ENCODE measurements around the gene JOSD1.

Gene JOSD1

DNA sequence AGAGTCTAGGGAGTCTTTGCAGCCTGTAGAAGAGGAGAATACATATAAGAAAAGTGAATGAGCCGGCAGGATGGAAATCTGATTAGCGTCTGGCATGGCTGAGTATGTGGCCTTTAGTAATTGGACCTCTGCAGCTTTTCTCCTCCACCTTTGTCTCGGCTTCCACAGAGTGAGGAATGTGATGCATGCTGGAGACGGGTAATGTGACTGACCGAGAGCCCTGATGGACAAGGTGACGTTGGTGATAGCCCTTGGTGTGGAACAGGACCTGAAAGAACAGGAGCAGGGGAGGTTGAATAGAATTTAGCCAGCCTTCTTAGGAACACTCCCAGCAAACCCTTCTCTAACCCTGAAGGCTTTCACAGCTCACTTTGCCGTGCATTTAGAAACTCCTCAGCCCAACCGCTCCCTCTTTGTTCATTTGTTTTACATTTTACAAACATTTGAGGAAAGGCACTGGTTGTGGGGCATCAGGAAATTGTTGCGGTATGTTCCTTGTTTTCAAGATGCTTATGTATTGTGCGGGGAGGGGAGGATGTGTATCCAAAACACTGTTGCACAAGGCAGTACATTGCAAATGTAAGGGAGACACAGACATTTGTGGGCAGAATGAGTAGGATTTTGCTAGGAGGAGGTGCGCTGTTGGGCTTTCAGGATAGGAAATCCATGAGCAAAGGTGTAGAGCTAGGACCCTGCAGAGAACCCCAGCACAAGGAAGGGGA lies 11.9 kb upstream of the JOSD1 start:
- DNase-seq (ENCODE audit: low spot score): no peak

DNA sequence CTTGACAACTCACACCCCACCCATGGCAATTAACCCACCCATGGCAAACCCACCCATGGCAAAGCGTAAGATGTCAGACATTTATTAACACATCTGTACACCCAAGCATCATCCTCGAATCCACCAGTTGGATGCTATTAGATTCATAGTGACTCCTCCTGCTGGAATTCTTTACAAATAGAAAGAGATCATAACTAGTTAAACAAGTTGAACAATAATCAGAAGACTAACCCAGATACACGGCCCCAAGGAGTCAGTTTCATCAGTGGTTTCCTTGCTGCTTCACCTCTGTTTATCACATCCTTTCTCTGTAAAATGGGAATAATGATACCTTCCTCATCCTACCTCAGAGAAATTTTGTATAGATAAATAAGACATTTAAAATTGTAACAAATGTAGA lies 10.1 kb upstream of the JOSD1 start:
- DNase-seq (ENCODE audit: low spot score): no peak

DNA sequence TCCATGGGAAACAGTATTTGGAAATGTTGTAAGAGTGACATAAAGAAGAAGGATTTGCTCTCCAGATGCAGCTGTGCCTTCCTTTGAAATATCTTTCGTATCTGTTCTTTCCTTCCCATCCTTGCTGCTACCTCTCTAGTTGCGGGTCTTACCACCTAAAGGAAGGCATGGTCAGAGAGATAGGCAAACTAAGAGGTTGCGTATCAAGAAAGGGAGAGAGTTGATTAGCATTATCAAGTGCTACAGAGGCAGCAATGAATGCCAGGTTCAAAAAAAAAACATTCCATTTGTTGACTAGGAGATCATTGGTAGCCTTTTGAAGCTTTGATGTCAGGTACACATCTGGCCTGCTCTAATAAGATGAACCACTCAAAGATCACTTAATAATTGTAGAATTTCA lies 9.6 kb upstream of the JOSD1 start:
- no peak for DNase-seq (ENCODE audit: low spot score)

DNA sequence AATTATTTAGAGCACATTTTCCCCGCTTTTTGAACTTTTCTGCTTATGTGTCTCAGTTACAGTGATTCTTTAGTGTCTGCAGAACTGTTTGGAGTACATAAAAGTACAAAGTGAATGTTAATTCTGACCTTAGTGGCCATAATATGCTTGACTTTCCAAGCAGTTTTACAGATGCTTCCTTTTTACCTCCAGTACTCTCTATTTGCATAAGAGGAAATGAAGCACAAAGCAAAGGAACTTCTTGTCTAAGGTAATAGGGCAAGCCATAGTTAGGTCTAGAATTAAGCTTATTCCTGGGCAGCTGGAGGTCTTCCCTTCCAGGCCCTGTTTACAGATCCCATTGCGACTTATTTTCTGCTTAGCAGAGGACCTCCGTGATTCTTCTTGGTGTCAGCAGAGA lies 8.6 kb upstream of the JOSD1 start:
- DNase-seq (ENCODE audit: low spot score): no peak

DNA sequence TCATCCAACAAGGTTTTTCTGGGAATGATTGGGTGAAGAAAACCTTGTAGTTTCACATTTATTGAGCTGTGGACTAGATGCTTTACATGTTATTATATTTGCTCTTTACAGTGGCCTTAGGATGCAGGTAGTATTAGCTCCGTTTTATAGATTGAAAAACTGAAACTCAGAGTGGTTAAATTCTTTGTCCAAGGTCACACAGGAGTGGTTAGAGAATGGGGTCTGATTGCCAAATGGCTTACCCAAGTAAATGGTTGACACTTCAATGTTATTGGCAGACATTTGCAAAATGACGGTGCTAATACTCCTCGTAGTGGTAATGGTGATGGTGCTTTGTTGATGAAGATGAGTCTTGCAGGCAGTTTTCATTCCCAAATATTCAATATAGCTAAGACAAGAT lies 7.2 kb upstream of the JOSD1 start:
- no peak for DNase-seq (ENCODE audit: low spot score)

DNA sequence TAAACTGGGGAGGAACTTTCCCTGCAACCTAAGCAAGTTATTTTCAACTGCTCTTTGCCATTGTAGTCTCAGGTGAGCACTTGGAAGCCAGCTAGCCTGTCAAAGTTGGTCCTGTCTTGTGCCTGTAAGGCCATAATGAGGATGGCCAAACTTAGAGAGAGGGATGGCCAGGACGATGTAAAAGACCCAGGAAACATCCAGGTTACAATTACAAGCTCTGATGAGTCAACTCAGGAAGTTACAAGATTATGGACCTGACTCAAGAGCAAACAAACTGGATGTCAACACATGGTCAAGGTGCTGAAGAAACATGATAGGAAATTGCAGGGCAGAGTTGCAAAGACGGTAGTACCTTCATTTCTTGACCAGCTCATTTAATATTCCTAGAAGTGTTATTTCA lies 6.6 kb upstream of the JOSD1 start:
- peak; percentile 90 for DNase-seq (ENCODE audit: low spot score)

DNA sequence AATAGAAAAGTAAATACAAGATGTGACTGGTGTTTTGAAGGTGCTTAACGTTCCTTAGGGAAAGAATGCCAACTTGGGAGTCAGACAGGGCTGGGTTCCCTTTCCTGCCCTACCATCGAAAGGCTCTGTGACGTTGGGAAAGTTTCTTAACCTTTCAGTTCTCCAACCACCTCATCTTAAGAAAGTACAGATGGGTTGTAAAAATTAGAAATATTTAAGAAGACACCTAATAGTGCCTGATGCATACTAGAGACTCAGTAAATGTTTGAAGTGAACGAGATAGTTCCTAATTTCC lies 6.1 kb upstream of the JOSD1 start:
- peak; percentile 41 for DNase-seq (ENCODE audit: low spot score)

DNA sequence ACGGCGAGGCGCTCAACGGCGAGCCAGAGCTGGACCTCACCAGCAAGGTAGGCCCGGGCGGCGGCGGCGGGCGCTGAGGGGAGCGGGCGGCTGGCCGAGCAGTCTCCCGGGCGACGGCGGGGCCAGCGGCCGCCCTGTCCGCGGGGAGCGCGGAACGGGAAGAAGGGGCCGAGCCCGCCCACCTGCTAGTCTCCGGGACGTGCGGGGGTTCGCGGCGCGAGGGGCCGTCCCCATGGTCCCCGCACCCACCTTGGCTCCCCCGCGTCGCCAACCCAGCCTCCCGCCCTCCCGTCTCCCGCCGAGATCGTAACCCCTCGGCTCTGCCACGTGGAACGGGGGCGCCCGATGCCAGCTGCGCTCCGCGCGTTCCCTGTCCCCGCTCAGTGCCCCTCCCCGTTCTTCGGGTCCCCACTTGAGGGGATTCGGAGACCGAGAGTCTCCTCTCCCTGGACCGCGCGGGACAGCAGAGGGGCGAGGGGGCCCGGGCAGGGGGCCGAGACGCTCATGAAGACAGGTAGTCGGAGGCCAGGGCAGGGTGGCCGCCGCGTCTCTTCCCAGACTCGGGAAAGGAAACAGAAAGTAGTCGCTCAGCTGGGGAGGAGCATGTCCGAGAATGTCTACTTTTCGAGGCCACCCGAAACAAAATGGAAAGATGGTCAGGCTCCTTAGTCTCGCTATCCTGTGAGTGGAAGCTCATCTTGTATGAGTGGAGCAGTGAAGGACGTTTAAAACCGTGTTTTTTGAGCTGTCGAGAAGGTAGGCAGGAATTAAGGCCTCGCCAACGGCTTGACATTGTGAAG lies 5.6 kb upstream of the JOSD1 start:
- peak; percentile 28 for DNase-seq (ENCODE audit: low spot score)

DNA sequence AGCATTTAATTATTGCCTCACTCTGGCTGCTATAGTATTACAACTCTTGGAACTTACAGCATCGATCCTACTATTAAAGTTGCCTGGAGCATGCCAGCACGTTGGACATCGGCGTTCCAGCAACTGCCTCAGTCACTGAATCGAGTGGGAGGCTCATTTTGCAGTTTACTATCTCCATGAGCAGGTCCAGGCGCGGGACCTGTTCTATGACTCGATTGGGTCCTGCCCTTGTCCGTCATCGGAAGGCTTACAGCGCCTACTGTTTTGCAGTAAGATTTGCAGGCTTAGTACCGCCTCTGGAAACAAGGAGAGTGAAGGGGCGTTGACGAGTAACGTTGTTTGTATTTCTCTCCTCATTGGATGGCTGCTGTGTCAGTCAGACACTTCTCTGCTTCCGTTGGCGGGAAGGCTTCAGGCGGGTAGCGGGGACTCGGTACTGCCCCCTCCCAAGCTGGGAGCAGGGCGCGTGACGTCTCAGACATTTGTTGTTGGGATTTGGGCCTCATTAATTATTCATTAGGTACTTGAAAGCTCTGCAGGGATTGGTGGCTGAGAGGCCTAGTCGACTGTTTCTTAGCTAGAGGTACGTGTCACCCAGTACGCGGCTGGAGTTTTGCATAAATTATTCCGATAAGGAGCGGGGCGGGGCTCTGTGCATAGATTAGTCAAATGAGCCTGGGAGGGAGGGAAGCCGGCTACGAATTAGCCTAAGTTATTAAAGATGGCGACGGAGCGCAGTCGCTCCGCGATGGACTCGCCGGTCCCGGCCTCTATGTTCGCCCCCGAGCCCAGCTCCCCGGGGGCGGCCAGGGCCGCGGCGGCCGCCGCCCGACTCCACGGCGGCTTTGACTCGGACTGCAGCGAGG lies 4.7 kb upstream of the JOSD1 start, which contains the start of gene GTPBP1:
GTPBP1 (plus strand) TSS at position 710 of the 866 bp plus-strand sequence; CDS start at position 722, 12 bp downstream.
- peak; percentile 100 for DNase-seq (ENCODE audit: low spot score)

DNA sequence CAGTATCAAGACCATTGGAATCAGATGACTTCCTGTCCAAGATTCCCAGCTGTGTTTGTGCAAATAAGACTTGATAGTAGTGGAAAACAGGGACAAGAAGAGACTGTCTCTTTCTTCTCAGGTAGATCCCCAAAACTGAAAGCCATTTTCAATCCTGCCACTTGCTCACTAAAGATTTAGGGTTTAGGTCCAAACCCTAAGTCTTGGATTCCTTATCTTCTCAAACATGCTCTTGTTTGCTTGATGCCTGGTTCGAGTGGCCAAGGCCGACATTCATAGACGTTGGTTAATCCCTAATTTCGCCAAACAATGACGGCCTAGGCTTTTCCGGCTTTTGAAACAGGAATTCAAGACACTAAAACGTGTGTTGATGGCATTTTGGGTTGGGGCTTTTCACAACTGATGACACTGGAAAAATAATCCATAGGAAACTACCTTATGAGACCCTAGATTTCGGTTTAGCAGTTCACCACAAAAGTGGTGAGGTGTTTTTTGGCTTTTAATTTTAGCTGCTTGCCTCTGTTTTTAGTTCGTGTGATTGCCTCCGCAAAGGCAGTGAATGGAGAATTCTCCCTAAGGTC lies 4.0 kb upstream of the JOSD1 start:
- no peak for DNase-seq (ENCODE audit: low spot score)

DNA sequence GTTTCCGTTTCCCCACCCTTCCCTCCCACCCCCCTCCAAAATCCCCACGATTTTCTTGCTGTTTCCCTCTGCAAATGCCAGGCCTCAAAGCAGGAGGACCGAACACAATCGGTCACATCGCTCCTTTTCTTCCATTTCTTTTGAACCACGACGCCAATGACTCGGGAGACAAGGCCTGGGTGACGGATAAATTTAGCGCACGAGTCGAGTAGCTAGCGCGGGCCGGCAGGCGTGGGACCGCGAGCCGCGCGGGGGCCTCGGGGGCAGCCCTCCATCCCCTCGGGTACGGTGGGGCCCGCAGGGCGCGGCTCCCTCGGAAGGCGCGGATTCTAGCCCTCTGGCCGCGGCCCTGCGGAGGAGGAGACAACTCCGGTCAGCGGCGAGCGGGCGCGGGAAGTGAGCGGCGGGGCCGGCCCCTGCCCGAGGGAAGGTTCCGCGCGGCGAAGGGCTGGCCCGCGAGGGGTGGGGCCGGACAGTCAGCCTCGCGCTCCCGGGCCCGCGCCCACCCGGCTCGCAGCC lies 414 bp downstream of the JOSD1 start:
- DNase-seq (ENCODE audit: low spot score): peak; percentile 56

DNA sequence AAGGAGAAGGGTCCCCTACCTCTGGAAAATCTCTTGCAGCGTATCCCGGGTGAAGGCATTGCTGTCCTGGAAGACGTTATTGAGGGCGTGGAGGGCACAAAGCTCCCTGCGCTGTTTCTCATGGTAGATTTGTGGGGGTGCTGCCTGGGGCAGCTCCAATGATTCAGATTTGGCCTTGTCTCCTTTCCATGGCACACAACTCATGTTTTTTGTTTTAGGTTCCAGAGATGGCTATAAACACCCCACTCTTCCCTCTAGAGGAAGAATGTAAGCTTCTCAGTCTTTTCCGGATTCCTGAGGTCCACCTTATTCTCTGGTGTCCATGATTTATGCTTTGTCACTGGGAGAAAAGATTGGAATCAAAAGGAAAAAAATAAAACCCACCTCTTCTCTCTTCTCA lies 959 bp downstream of the JOSD1 start:
- DNase-seq (ENCODE audit: low spot score): peak; percentile 77

DNA sequence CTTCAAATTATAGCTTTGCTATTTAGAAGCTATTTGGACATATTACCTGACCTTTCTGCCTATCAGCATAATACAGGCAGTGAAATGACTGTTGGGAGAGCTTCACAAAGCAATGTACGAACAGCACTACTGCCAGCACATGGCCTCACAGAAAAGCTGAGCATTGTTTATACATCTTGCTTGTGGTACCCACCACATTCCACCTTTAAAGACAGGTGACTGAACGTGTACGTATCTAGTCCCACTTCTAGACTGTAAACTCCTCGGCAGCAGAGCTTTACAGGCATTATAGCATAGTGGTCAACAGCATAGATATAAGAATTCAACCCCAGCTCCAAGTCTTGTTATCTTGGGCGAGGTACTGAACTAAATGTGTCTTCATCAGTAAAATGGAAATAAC lies 1.6 kb downstream of the JOSD1 start:
- no peak for DNase-seq (ENCODE audit: low spot score)

DNA sequence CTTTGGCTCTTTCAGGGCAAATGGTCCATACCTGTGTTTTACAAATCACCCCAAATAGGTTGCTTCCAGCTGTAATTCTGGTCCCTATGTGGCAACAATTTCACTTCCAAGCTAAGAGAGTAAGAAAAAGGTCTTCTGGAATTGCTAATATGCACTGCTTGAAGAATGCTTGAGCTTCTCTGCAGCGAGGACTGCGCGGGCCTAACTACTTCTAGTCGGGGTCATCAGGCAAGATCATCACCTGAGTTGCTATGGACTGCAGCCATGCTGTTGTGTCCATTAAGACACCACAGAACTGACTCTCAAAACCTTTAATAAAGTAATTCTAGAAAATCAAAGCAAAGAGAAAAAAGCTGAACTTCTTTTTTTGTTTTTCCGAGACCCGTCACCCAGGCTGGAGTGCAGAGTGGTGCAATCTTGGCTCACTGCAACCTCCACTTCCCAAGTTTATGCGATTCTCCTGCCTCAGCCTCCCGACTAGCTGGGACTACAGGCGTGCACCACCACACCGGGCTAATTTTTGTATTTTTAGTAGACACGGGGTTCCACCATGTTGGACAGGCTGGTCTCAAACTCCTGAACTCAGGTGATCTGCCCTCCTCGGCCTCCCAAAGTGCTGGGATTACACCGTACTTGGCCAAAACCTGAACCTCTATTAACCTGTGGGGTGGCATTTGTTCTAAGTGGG lies 2.2 kb downstream of the JOSD1 start:
- no peak for DNase-seq (ENCODE audit: low spot score)

DNA sequence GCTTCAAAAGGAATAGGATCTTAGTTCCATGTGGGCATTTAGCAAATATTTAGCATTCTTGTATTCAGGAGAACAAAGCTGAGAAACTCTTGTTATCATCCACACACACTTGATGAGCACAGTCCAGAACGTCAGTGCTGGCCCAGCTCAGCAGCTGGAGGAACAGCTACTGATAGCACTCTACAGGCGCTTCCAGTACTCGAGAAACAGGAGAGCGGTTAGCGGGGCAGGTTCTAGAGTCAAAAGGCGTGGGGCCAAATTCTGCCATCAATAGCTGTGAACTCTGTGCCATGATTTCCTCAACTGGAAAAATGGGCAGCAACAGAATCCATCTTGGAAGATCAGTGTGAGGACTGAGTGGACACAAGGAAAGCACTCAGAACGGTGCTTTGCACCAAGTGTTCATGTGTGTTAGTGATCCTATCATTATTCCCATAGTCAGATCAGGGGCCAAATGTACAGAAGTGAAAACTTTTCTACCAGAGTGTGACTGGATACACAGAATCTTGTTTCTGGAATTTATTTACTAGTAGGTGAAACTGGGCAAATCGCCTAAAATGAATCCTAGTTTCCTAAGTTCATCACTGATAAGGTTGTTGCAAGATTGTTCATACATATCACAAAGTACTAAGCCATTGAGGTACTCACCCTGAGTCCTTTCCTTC lies 3.2 kb downstream of the JOSD1 start:
- DNase-seq (ENCODE audit: low spot score): no peak

DNA sequence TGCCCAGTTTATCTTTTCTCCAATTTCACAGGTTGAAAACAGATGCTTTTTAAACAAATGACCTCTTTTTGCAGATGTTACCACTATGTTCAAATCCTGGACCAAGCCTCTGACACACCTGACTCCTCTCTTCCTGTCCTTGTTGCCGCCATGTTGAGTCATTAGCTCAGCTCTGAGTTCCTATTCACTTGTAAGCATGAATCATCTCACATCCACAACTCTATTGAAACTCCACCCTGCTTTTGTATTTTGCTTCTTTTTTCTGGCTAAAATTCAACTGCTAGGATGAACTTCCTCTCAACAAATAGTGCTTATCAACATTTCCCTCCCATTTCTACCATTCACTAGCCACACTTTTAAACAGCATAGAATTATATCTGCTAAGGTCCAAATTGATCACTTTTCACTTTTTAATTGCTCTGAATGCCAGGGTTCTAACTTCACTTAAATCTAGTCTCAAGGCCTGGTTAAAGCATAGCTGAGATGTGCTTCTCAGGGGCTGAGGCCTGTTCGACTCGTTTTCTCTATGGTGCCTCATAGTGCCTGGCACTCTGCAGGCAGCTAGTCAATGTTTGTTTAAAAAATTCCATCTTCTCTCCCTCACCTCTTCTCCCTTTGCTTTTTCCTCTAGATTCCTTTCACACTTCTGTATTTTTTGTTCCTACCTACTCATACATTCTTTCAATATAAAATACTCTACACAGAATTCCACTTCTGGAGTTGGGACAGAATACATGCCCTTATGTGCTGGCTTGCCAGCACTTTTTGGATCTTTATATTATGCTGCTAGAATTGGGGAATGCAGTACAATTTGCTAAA lies 3.9 kb downstream of the JOSD1 start:
- peak; percentile 96 for DNase-seq (ENCODE audit: low spot score)

DNA sequence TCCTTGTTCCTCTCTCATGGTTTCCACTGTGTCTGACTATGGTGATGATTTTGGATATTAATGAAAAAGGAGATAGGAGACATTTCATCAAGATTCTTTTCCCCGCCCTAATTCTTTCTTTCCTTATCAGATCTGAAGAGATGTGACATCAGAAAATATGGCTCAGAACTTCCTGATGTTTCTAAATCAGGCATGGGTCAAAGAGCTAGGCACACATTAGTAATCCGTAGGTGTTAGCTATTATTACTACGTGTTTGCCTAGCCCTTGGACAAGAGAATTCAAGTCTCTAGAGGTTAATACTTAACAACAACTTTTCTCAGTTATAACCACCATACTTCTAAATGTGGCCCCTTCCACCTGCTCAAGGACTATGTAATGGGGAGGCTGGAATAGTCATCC lies 5.8 kb downstream of the JOSD1 start:
- DNase-seq (ENCODE audit: low spot score): no peak

DNA sequence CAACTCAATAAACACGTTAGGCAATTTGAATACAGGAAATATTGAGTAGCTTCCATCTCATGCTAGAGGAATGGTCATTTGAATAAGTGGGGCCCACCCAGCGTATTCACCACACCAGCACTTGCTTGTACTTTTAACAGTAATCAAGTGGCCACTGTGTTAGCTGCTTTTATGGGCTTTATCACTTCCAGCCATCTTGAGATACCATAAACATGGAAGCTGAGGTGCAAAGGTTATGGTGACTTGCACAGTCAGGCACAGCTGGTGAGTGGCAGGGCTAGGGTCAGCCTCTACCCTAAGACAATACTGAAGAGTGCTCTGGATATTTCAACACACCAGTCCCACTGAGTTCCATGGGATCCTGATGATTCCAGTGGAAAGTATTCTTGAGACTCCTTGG lies 6.7 kb downstream of the JOSD1 start:
- no peak for DNase-seq (ENCODE audit: low spot score)

DNA sequence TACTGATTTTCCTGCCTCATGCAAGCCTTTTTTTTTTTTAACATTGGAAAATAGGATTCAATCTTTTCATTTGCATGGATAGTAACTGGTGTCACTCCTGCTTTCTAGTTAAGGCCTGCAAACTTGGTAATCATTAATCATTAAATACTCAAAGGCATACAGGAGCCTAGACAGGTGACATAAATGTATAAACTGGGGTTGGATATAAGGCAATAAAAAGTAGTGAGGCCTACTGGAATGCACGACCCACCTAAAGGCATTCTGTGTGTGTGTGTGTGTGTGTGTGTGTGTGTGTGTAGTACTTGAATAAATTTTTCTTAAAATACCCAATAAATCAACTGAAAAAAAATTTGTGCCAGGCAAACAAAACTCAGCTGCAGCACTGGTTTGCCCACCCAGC lies 11.1 kb downstream of the JOSD1 start:
- DNase-seq (ENCODE audit: low spot score): no peak

DNA sequence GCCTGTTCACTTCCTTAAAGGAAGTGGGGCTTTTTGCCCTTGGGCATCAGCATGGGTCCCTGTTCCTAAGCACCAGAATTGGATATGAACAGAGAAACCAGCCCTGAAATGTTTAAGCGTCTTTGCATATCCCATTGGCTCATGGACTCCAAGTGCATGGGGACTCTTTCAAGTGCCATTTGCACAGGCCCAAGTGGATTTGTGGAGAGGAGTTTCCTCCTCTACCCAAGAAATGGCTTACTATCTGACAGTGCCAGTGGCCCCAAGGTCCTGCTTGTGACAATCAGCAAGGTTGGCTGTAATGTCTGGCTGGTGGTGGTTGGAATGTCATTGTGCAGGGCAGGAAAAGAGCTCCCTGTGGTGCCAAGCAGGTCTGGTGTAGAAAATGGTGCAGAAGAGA lies 15.0 kb downstream of the JOSD1 start:
- no peak for DNase-seq (ENCODE audit: low spot score)

Measured in RKO (cell line).